Hepatocyte (in vitro differentiated cells): ENCODE results near the gene PDE4D. TPM values are rescaled to one million over a fixed set of nuclear protein-coding genes. Genes with fewer than 3 reads are reported as not detected.

Source experiments
- DNase-seq: peaks from one replicate; pipeline ENCODE4 v3.0.0-alpha.2; 2016; ENCODE audit warnings: low spot score
- H2AFZ ChIP-seq: fragments of 200-600 bp; sonication (generic); 2 replicates; pipeline ENCODE4 v1.6.0; 2016; ENCODE audit warnings: antibody characterized with exemption, mild to moderate bottlenecking
- H3K27ac ChIP-seq: fragments of 200-600 bp; sonication (generic); 2 replicates; pipeline ENCODE4 v1.5.1; 2016; ENCODE audit warnings: mild to moderate bottlenecking
- H3K27me3 ChIP-seq: fragments of 200-600 bp; sonication (generic); 2 replicates; pipeline ENCODE4 v1.6.1; 2016
- H3K36me3 ChIP-seq: fragments of 200-600 bp; sonication (generic); replicated peaks from 2 replicates; pipeline ENCODE4 v1.5.1; 2016; ENCODE audit warnings: low read depth; ENCODE audit not compliant: insufficient read depth
- H3K4me1 ChIP-seq: fragments of 200-600 bp; sonication (generic); 2 replicates; pipeline ENCODE4 v1.5.1; 2016; ENCODE audit warnings: mild to moderate bottlenecking, moderate library complexity; ENCODE audit not compliant: insufficient read depth
- H3K4me2 ChIP-seq: fragments of 200-600 bp; sonication (generic); 2 replicates; pipeline ENCODE4 v1.6.0; 2016
- H3K4me3 ChIP-seq: fragments of 200-600 bp; sonication (generic); 2 replicates; pipeline ENCODE4 v1.5.1; 2016; ENCODE audit warnings: mild to moderate bottlenecking
- H3K79me2 ChIP-seq: fragments of 200-600 bp; sonication (generic); 2 replicates; pipeline ENCODE4 v1.6.0; 2017; ENCODE audit warnings: mild to moderate bottlenecking
- H3K9me2 ChIP-seq: fragments of 200-600 bp; sonication (generic); replicated peaks from 2 replicates; pipeline ENCODE4 v1.6.0; 2017; ENCODE audit warnings: mild to moderate bottlenecking; ENCODE audit not compliant: insufficient read depth
- H3K9me3 ChIP-seq: fragments of 200-600 bp; sonication (generic); 2 replicates; pipeline ENCODE4 v1.5.1; 2016; ENCODE audit warnings: low read depth, mild to moderate bottlenecking
- H4K20me1 ChIP-seq: fragments of 200-600 bp; sonication (generic); 2 replicates; pipeline ENCODE4 v1.6.0; 2016; ENCODE audit warnings: mild to moderate bottlenecking; ENCODE audit not compliant: insufficient read depth, poor library complexity, severe bottlenecking
- EZH2 ChIP-seq: fragments of 200-600 bp; sonication (generic); IDR thresholded peaks from 2 replicates; pipeline ENCODE4 v1.6.1; 2016; ENCODE audit warnings: antibody characterized with exemption, mild to moderate bottlenecking, borderline replicate concordance
- EZH2phosphoT487 ChIP-seq: fragments of 200-600 bp; sonication (generic); IDR thresholded peaks from one replicate; pipeline ENCODE4 v1.6.1; 2018; ENCODE audit warnings: antibody characterized with exemption, mild to moderate bottlenecking, low read depth, moderate library complexity; ENCODE audit not compliant: unreplicated experiment, severe bottlenecking
- WGBS: methylation state at CpG from one replicate; pipeline ENCODE4 v1.1.6; 2016; ENCODE audit warnings: low lambda C conversion rate; ENCODE audit errors: missing lambda C conversion rate; 5-methylcytosine and 5-hydroxymethylcytosine counted together
- polyA plus RNA-seq: library from polyadenylated mRNA; unstranded; fragments of >200 nt; fragmentation: Nextera tagmentation; extraction: Ambion mirVana; gene quantifications from 2 replicates; pipeline ENCODE4 v1.2.1, GENCODE V29; 2016
- total RNA-seq: library from RNA; depleted of rRNA; stranded (reverse); fragments of >200 nt; gene quantifications from 2 replicates; pipeline ENCODE4 v1.2.3, GENCODE V29; 2014
- TF ChIP-seq, protein P1 (sequence below): fragments of 200-600 bp; sonication (generic); IDR thresholded peaks from 2 replicates; pipeline ENCODE4 v1.5.1; 2016; ENCODE audit warnings: antibody characterized with exemption, mild to moderate bottlenecking; ENCODE audit not compliant: poor library complexity

PDE4D gene
- total and polyA plus RNA-seq, 2 experiments from 2014 or later = 14.5 to 45.2 TPM

DNA sequence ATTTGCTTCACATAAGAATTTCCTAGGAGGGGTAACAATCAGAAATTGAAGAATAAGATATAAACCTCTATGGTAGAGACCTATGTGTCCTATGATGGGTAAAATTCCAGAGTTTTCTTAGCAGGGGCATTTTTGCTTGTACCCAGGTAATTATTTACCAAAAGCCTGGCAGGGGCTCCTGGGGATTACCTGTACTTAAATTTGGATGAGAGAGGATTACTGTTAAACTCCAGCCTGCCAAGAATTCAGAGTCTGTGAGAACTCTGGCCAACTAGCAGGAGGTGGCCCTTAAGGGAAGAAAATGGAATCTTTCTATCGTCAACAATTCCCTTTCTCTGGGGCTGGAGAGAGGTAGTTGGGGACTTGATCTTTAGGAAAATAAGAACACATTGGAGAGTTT is 460.4 kb downstream of the PDE4D start:
- Histone ChIP-seq H2AFZ (no peak overlapping the region), H3K36me3 (no peaks in the 10 kb centered on the region), H3K4me3 (no peak overlapping the region), H3K27ac (no peak overlapping the region), H3K4me1 (no peaks in the 10 kb centered on the region), H4K20me1 (no peaks in the 10 kb centered on the region), H3K79me2 (no peaks in the 10 kb centered on the region), H3K4me2 (no peak overlapping the region), H3K27me3 (no peaks in the 10 kb centered on the region), H3K9me3 (no peaks in the 10 kb centered on the region), H3K9me2 (no peaks in the 10 kb centered on the region)
- TF ChIP-seq EZH2 = no peak
- TF ChIP-seq EZH2phosphoT487 = no peak
- TF ChIP-seq, protein P1, sequence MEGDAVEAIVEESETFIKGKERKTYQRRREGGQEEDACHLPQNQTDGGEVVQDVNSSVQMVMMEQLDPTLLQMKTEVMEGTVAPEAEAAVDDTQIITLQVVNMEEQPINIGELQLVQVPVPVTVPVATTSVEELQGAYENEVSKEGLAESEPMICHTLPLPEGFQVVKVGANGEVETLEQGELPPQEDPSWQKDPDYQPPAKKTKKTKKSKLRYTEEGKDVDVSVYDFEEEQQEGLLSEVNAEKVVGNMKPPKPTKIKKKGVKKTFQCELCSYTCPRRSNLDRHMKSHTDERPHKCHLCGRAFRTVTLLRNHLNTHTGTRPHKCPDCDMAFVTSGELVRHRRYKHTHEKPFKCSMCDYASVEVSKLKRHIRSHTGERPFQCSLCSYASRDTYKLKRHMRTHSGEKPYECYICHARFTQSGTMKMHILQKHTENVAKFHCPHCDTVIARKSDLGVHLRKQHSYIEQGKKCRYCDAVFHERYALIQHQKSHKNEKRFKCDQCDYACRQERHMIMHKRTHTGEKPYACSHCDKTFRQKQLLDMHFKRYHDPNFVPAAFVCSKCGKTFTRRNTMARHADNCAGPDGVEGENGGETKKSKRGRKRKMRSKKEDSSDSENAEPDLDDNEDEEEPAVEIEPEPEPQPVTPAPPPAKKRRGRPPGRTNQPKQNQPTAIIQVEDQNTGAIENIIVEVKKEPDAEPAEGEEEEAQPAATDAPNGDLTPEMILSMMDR = no peak
- WGBS = 83% methylated on average over 1 of the region's 1 CpG
- no peak for DNase-seq

DNA sequence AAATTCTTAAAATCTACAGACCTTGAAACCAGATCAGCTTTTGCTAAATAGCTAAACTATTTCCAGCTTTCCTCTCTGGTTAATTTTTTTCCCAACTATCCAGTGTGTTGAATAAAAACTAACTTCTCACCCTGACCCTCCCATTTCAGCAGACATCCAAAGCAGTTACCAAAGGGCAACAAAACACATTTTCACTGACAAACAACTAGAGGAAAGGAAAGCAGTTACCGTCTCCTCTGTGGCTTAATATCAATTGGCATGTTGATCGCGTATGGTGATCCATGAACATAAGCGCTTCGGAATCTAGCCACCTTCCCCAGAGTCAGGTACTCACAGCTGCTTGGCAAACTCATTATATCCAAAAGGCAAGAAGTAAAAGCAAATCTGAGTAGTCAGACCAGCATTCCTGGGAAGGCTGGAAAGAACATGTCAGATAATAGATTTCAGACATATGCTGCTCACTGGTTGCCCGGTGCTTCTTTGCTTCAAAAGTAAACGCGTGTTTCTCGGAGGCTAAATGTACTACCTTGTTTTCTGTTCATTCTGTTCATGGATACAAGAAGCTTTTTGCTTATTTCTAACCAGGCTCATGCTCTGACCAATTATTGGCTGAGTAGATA is 463.4 kb downstream of the PDE4D start:
- H3K27me3 ChIP-seq = no peaks in the 10 kb centered on the region
- no peaks in the 10 kb centered on the region for H3K79me2 ChIP-seq
- WGBS = 93% methylated on average over 9 of the region's 9 CpGs
- H3K4me3 ChIP-seq = no peak overlapping the region
- no peaks in the 10 kb centered on the region for H3K9me3 ChIP-seq
- no peak overlapping the region for H3K4me2 ChIP-seq
- no peaks in the 10 kb centered on the region for H3K36me3 ChIP-seq
- DNase-seq = no peak
- no peaks in the 10 kb centered on the region for H3K9me2 ChIP-seq
- no peaks in the 10 kb centered on the region for H4K20me1 ChIP-seq
- H3K27ac ChIP-seq = no peak overlapping the region
- no peaks in the 10 kb centered on the region for H3K4me1 ChIP-seq
- TF ChIP-seq EZH2 (no peak), EZH2phosphoT487 (no peak)
- TF ChIP-seq, protein P1 = no peak
- no peak overlapping the region for H2AFZ ChIP-seq

DNA sequence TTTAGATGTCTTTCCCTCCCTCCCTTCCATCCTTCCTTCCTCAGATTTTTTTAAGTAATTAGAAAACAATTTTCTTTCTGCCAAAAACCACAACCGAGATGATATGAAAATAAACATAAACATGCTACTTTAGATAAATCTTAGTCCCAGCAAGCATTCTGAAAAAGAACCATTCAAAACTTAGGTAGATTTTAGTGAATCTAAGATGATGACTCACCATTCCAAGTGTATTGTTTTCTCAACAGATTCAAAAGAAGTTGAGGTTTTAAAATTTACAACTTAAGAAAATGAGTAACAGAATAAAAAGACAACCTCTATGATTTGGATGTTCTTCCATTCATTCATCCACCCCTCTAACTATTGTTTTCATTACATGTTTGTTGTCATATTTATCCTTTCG is 465.1 kb downstream of the PDE4D start:
- Histone ChIP-seq H4K20me1 (no peaks in the 10 kb centered on the region), H3K4me2 (no peak overlapping the region), H3K9me2 (no peaks in the 10 kb centered on the region), H3K79me2 (no peaks in the 10 kb centered on the region), H3K9me3 (no peaks in the 10 kb centered on the region), H3K27me3 (no peaks in the 10 kb centered on the region), H3K36me3 (no peaks in the 10 kb centered on the region), H3K4me1 (no peaks in the 10 kb centered on the region), H2AFZ (no peak overlapping the region), H3K4me3 (no peak overlapping the region), H3K27ac (no peak overlapping the region)
- TF ChIP-seq EZH2 (no peak), EZH2phosphoT487 (no peak)
- TF ChIP-seq, protein P1 = no peak
- WGBS = 95% methylated on average over 2 of the region's 2 CpGs
- no peak for DNase-seq
